Pons (tissue), 1 donor: ENCODE measurements around the gene GIT1.

ENCODE experiments used
- DNase-seq: peaks from one replicate; pipeline ENCODE4 v3.0.0-alpha.2; 2016; ENCODE audit warnings: low spot score

The GIT1 gene

GRCh38 chr17:29615492-29616299 is 26.2 kb upstream of the GIT1 start:
- peak; percentile 97 for DNase-seq

- DNase-seq = no peak
These were observed 25.6 kb upstream of the GIT1 start for GRCh38 chr17:29615048-29615385.

GRCh38 chr17:29614349-29615047 is 25.1 kb upstream of the GIT1 start:
- peak; percentile 89 for DNase-seq

- DNase-seq = no peak
These were observed 24.4 kb upstream of the GIT1 start for GRCh38 chr17:29613856-29614255.

- peak; percentile 87 for DNase-seq
These were observed 23.9 kb upstream of the GIT1 start for GRCh38 chr17:29613352-29613837.

- DNase-seq = no peak
These were observed 23.2 kb upstream of the GIT1 start for GRCh38 chr17:29612404-29613280.

- DNase-seq = no peak
These were observed 22.6 kb upstream of the GIT1 start for GRCh38 chr17:29612094-29612403.

- DNase-seq = no peak
These were observed 22.1 kb upstream of the GIT1 start for GRCh38 chr17:29611351-29612093.

GRCh38 chr17:29610395-29610794 is 20.9 kb upstream of the GIT1 start:
- no peak for DNase-seq

- DNase-seq = no peak
These were observed 19.5 kb upstream of the GIT1 start for GRCh38 chr17:29608986-29609385.

- no peak for DNase-seq
These were observed 18.2 kb upstream of the GIT1 start for GRCh38 chr17:29607557-29608195.

GRCh38 chr17:29603109-29603674 is 13.7 kb upstream of the GIT1 start:
- DNase-seq = no peak

- DNase-seq = no peak
These were observed 8.1 kb upstream of the GIT1 start for GRCh38 chr17:29597361-29598172.

GRCh38 chr17:29596811-29597210 is 7.4 kb upstream of the GIT1 start:
- no peak for DNase-seq

GRCh38 chr17:29595943-29596774 is 6.7 kb upstream of the GIT1 start:
- DNase-seq = no peak

- no peak for DNase-seq
These were observed 5.9 kb upstream of the GIT1 start for GRCh38 chr17:29595107-29595942.

GRCh38 chr17:29594519-29595090 is 5.2 kb upstream of the GIT1 start:
- DNase-seq = no peak
